T-cell (primary cell): ENCODE measurements around the gene HMGCL. TPM values are rescaled to one million over a fixed set of nuclear protein-coding genes. Genes with fewer than 3 reads are reported as not detected.
"Not testable (repeated sequence)": the region's sequence is repeated elsewhere in the genome, so short reads cannot be mapped to it uniquely, and the experiment has no call there.

ENCODE experiments used
- ATAC-seq, 4 experiments: fragments of 200-7000 bp in 3 of 4; fragments of 150-1000 bp in 1 of 4; cut with Tn5 transposase; replicated peaks in 1 of 4; 1 replicate in 3 of 4; 2 replicates in 1 of 4; pipeline ENCODE4 v1.10.0; 2021; ENCODE audit warnings: moderate library complexity in 3 of 4, mild to moderate bottlenecking in 2 of 4, moderate number of reproducible peaks in 1 of 4
- CTCF ChIA-PET, 2 donors: fragments of 300-600 bp; sonication (Branson Sonifier 250); formaldehyde crosslinking; loops; one replicate each; lab custom pipeline; 2022; ENCODE audit warnings: antibody characterized with exemption in 2 of 2; lab: Charles Lee
- POLR2A ChIA-PET, 2 donors: fragments of 300-600 bp; sonication (Branson Sonifier 250); formaldehyde crosslinking; loops; one replicate each; lab custom pipeline; 2022; ENCODE audit warnings: antibody characterized with exemption in 2 of 2; lab: Charles Lee
- DNase-seq, 35 experiments: peaks; one replicate each; pipeline versions ENCODE4 v3.0.0 to v3.0.0-alpha.2; 2013 to 2023
- H3K27ac ChIP-seq: one replicate; pipeline ENCODE4 v1.5.1; 2013; ENCODE audit warnings: low read length
- H3K27me3 ChIP-seq, 2 experiments: replicated peaks in 1 of 2; 1 replicate in 1 of 2; 2 replicates in 1 of 2; pipeline versions ENCODE4 v1.6.1 to v1.7.0; 2013; ENCODE audit warnings: low read length in 1 of 2, mixed read lengths in 1 of 2; ENCODE audit not compliant: control insufficient read depth in 2 of 2, insufficient read depth in 2 of 2; ENCODE audit errors: extremely low read depth in 1 of 2
- H3K36me3 ChIP-seq, 2 donors: 1 replicate in 1 of 2; 2 replicates in 1 of 2; pipeline versions ENCODE4 v1.6.1 to v1.7.0; 2013; ENCODE audit warnings: low read length in 1 of 2; ENCODE audit not compliant: control insufficient read depth in 2 of 2, insufficient read depth in 1 of 2; ENCODE audit errors: extremely low read depth in 1 of 2
- H3K4me1 ChIP-seq, 2 experiments: 1 replicate in 1 of 2; 2 replicates in 1 of 2; pipeline versions ENCODE4 v1.6.1 to v1.7.0; 2013; ENCODE audit warnings: low read length in 2 of 2, mixed read lengths in 1 of 2; ENCODE audit not compliant: insufficient read depth in 2 of 2, control insufficient read depth in 1 of 2; ENCODE audit errors: extremely low read depth in 1 of 2
- H3K4me3 ChIP-seq, 2 donors: 1 replicate in 1 of 2; 2 replicates in 1 of 2; pipeline versions ENCODE4 v1.5.1 to v1.7.0; 2013; ENCODE audit warnings: mild to moderate bottlenecking in 2 of 2, low read length in 1 of 2, moderate library complexity in 1 of 2; ENCODE audit not compliant: control insufficient read depth in 1 of 2; ENCODE audit errors: extremely low read depth in 1 of 2
- H3K9me3 ChIP-seq: 2 replicates; pipeline ENCODE4 v1.7.0; 2013
- H3K27ac Mint-ChIP-seq, 2 donors: one replicate each; pipeline ENCODE4 v1.8.0; 2020 to 2021; ENCODE audit warnings: mild to moderate bottlenecking in 2 of 2, mixed read lengths in 2 of 2
- H3K27me3 Mint-ChIP-seq, 2 donors: one replicate each; pipeline ENCODE4 v1.8.0; 2021 to 2022; ENCODE audit warnings: mixed read lengths in 2 of 2
- H3K36me3 Mint-ChIP-seq: one replicate; pipeline ENCODE4 v1.8.0; 2021; ENCODE audit warnings: mixed read lengths
- H3K4me1 Mint-ChIP-seq, 3 donors: one replicate each; pipeline ENCODE4 v1.8.0; 2020 to 2022; ENCODE audit warnings: mixed read lengths in 3 of 3, mild to moderate bottlenecking in 1 of 3
- H3K4me3 Mint-ChIP-seq, 3 donors: one replicate each; pipeline ENCODE4 v1.8.0; 2020 to 2022; ENCODE audit warnings: mild to moderate bottlenecking in 3 of 3, mixed read lengths in 3 of 3, moderate library complexity in 3 of 3
- H3K9me3 Mint-ChIP-seq, 3 donors: one replicate each; pipeline ENCODE4 v1.8.0; 2020 to 2022; ENCODE audit warnings: mixed read lengths in 3 of 3
- WGBS: methylation state at CpG from one replicate; pipeline ENCODE4 v1.1.5; 2013; ENCODE audit warnings: missing lambda C conversion rate; ENCODE audit not compliant: insufficient coverage; 5-methylcytosine and 5-hydroxymethylcytosine counted together
- total RNA-seq, 35 experiments: library from RNA in 6 of 35; stranded (reverse) in 6 of 35; fragments of 120-200 nt in 1 of 35; gene quantifications; one replicate each; pipeline versions ENCODE4 v1.2.1 to v1.2.4 and lab custom pipeline; 2013 to 2026

HMGCL gene
- total RNA-seq, 5 donors from 2014 or later (not counting 1 experiment from before 2014, with no cell fraction given): 14.5 to 39.0 (median 32.9) TPM

DNA sequence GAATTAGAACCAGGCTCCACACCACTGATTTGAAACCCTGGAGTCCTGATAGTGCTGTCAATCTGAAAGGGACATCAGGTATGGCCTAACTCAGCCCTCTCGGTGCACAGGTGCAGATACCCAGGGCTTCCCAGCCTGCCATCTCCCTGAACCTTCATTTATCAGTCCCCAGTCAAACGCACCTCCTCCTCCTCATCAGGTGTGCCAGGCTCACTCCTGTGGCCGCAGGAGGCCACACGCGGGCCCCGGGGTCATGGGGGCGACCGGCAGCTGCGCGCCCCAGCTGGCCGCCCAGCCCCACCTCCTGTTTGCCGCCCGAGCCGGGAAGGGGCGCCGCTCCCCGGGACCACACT, 42.3 kb upstream of the HMGCL start:
- peaks cover 5 to 19% of the 10 kb centered on the region in 2 experiments for H3K4me1 ChIP-seq
- Mint-ChIP-seq H3K9me3 (no peaks in the 10 kb centered on the region), H3K4me3 (peak overlapping the region; percentile 71 to 83 (median 79)), H3K27ac (peak overlapping the region in 1 of 2 donors; percentile 55), H3K27me3 (no peaks in the 10 kb centered on the region), H3K36me3 (peaks cover 8% of the 10 kb centered on the region), H3K4me1 (peaks cover 22 to 31% (median 23%) of the 10 kb centered on the region in 3 donors)
- H3K4me3 ChIP-seq: peak overlapping the region; percentile 69 to 81
- no peaks in the 10 kb centered on the region for H3K9me3 ChIP-seq
- CTCF ChIA-PET: no interaction called here
- peaks cover 5 to 23% of the 10 kb centered on the region in 2 donors for H3K36me3 ChIP-seq
- DNase-seq (no peak), ATAC-seq (no peak)
- H3K27me3 ChIP-seq: no peaks in the 10 kb centered on the region
- H3K27ac ChIP-seq: no peak overlapping the region
- POLR2A ChIA-PET: interaction anchor here in 1 of 2 donors (0.5 kb wide), 1 partner anchor 42 kb away, joined by 3 read pairs; the partner anchor contains the start of gene HMGCL
- 1% methylated on average over 16 of the region's 17 CpGs for WGBS

DNA sequence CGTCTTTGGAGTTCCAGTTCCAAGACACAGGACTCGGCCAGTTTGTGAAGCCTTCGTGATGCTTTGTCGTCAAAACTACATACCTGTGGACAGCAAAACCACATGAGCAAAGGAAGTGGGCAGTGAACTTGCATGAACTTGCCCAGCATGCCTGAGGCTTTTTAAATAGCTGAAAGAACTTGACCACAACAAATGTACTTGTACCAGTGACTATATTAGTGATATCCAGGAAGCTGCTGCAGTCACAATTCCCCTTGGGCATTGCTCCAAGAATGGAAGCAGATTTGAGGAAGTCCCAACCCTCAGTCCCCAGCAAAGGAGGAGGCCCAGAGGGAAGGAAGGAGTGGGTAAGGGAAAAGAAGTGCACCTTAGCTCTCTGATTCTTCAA, 40.3 kb upstream of the HMGCL start:
- Histone ChIP-seq H3K27ac (no peak overlapping the region), H3K27me3 (no peaks in the 10 kb centered on the region), H3K36me3 (peaks cover 5 to 35% of the 10 kb centered on the region in 2 donors), H3K9me3 (no peaks in the 10 kb centered on the region), H3K4me3 (no peak overlapping the region), H3K4me1 (peaks cover 5 to 19% of the 10 kb centered on the region in 2 experiments)
- 77% methylated on average over 4 of the region's 4 CpGs for WGBS
- DNase-seq: no peak
- ChIA-PET CTCF (no interaction called here), POLR2A (interaction anchor here in 1 of 2 donors (0.6 kb wide), 1 partner anchor 1379 kb away, joined by 3 read pairs; no protein-coding TSS in a partner anchor)
- peaks cover 22 to 31% (median 23%) of the 10 kb centered on the region in 3 donors for H3K4me1 Mint-ChIP-seq
- H3K36me3 Mint-ChIP-seq: peaks cover 13% of the 10 kb centered on the region
- H3K27ac Mint-ChIP-seq: no peak overlapping the region
- no peaks in the 10 kb centered on the region for H3K27me3 Mint-ChIP-seq
- no peak overlapping the region for H3K4me3 Mint-ChIP-seq
- no peaks in the 10 kb centered on the region for H3K9me3 Mint-ChIP-seq
- ATAC-seq: no peak

DNA sequence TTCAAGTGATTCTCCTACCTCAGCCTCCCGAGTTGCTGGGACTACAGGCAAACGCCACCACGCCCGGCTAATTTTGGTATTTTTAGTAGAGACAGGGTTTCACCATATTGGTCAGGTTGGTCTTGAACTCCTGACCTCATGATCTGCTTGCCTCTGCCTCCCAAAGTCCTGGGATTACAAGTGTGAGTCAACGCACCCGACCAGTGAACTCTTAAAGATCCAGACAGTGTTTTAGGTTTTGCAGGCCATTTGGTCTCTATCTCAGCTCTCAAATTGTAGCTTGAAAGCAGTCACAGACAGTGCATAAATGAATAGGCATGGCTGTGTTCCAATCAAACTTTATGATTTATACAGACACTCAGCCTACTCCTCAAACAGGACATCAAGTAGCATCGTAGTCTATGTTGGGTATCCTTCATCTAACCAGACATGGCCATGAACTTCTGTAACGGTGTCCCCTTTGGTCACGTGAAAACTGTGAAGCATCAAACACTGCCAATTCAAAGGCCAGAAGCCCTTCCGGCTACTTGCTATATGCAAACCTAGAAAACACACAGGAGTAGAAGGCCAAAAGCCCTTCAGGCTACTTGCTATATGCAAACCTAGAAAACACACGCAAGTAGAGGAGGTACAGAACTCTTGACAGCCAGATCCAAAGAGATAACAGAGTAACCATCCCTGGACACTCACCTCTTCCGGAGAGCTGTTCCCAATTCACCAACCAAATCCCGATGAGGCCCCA, 39.7 kb upstream of the HMGCL start:
- Histone ChIP-seq H3K9me3 (no peaks in the 10 kb centered on the region), H3K4me3 (no peak overlapping the region), H3K27ac (no peak overlapping the region), H3K4me1 (peaks cover 5 to 19% of the 10 kb centered on the region in 2 experiments), H3K36me3 (peaks cover 5 to 38% of the 10 kb centered on the region in 2 donors), H3K27me3 (no peaks in the 10 kb centered on the region)
- Mint-ChIP-seq H3K36me3 (peaks cover 13% of the 10 kb centered on the region), H3K4me1 (peaks cover 22 to 31% (median 23%) of the 10 kb centered on the region in 3 donors), H3K4me3 (no peak overlapping the region), H3K9me3 (no peaks in the 10 kb centered on the region), H3K27ac (no peak overlapping the region), H3K27me3 (no peaks in the 10 kb centered on the region)
- ATAC-seq (no peak), DNase-seq (no peak)
- 98% methylated on average over 7 of the region's 13 CpGs for WGBS
- ChIA-PET CTCF (no interaction called here), POLR2A (interaction anchor here in 1 of 2 donors (0.6 kb wide), 1 partner anchor 1380 kb away, joined by 3 read pairs; no protein-coding TSS in a partner anchor)

DNA sequence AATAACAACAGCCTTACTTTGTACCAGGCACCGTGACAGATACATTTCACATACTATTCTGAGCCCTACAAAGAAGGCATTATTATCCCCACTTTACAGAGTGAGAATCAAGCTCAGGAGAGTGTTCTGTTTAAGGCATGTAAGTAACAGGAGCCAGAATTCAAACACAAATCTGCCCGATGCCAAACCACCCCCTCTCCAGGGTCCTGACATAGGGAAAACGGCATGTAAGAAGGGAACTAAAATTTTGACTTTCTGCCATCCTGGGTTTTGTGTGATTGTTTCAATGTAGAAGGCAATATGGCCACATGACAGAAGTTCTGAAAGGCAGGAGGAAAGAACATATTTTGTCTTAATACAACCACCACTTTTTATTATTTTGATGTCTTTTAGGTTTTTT, 37.4 kb upstream of the HMGCL start:
- H3K4me3 ChIP-seq: no peak overlapping the region
- Mint-ChIP-seq H3K4me3 (no peak overlapping the region), H3K36me3 (peaks cover 19% of the 10 kb centered on the region), H3K4me1 (peaks cover 9 to 21% (median 17%) of the 10 kb centered on the region in 3 donors), H3K27me3 (no peaks in the 10 kb centered on the region), H3K9me3 (no peaks in the 10 kb centered on the region), H3K27ac (no peak overlapping the region)
- WGBS: no CpG with 5 or more reads among the region's 3 CpGs
- H3K36me3 ChIP-seq: peaks cover 5 to 54% of the 10 kb centered on the region in 2 donors
- ATAC-seq (no peak), DNase-seq (no peak)
- H3K4me1 ChIP-seq: peaks cover 5 to 9% of the 10 kb centered on the region in 2 experiments
- H3K9me3 ChIP-seq: no peaks in the 10 kb centered on the region
- POLR2A ChIA-PET: no interaction called here
- no peaks in the 10 kb centered on the region for H3K27me3 ChIP-seq
- no peak overlapping the region for H3K27ac ChIP-seq
- CTCF ChIA-PET: interaction anchor here in 1 of 2 donors (0.5 kb wide), 1 partner anchor 39 kb away, joined by 3 read pairs; no protein-coding TSS in a partner anchor

DNA sequence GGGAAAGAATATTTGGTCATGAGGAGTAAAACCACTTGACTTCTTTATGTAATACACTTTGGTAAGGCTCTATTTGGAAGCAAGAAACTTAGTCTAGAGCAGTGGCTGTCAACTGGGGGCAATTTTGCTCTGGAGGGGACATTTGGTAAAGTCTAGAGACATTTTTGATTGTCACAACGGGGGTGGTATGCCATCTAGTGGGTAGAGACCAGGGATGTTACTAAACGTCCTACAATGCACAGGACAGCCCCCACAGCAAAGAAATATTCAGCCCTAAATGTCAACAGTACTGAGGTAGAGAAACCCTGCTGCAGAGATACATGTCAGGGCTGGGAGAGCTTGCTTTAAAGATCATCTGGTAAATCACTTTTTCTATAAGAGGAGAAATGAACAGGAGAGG, 29.3 kb upstream of the HMGCL start:
- POLR2A ChIA-PET: no interaction called here

DNA sequence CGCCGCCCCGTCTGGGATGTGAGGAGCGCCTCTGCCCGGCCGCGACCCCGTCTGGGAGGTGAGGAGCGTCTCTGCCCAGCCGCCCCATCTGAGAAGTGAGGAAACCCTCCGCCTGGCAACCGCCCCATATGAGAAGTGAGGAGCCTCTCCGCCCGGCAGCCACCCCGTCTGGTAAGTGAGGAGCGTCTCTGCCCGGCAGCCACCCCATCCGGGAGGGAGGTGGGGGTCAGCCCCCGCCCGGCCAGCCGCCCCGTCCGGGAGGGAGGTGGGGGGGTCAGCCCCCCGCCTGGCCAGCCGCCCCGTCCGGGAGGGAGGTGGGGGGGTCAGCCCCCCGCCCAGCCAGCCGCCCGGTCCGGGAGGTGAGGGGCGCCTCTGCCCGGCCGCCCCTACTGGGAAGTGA, 27.9 kb upstream of the HMGCL start:
- ATAC-seq, CTCF ChIA-PET, H3K4me1 Mint-ChIP-seq, H3K4me1 ChIP-seq, H3K27ac ChIP-seq, H3K9me3 ChIP-seq, H3K27me3 ChIP-seq, POLR2A ChIA-PET, H3K9me3 Mint-ChIP-seq, H3K4me3 ChIP-seq, H3K27me3 Mint-ChIP-seq, H3K27ac Mint-ChIP-seq, DNase-seq, H3K4me3 Mint-ChIP-seq: not testable (repeated sequence)
- peaks cover 3 to 25% of the 10 kb centered on the region in 2 donors for H3K36me3 ChIP-seq
- peaks cover 34% of the 10 kb centered on the region for H3K36me3 Mint-ChIP-seq
- 87% methylated on average over 6 of the region's 34 CpGs for WGBS

More for the DNA sequence above, 29.3 kb upstream of the HMGCL start:
- WGBS: no CpG with 5 or more reads among the region's 2 CpGs
- peaks cover 0 to 31% of the 10 kb centered on the region in 2 donors for H3K36me3 ChIP-seq
- no peak overlapping the region for H3K27ac ChIP-seq
- Mint-ChIP-seq H3K4me1 (peaks cover 0 to 3% (median 0%) of the 10 kb centered on the region in 3 donors), H3K4me3 (no peak overlapping the region), H3K36me3 (peaks cover 27% of the 10 kb centered on the region), H3K9me3 (no peaks in the 10 kb centered on the region), H3K27ac (no peak overlapping the region), H3K27me3 (no peaks in the 10 kb centered on the region)
- CTCF ChIA-PET: interaction anchor here in 1 of 2 donors (0.6 kb wide), 1 partner anchor 101 kb away, joined by 4 read pairs; no protein-coding TSS in a partner anchor
- H3K4me3 ChIP-seq: no peak overlapping the region
- H3K27me3 ChIP-seq: no peaks in the 10 kb centered on the region
- H3K9me3 ChIP-seq: no peaks in the 10 kb centered on the region
- ATAC-seq: no peak
- DNase-seq: peak in 3 of 35 experiments; percentile 1 to 31 (median 2)
- H3K4me1 ChIP-seq: no peaks in the 10 kb centered on the region
